Smooth muscle cell of the coronary artery (primary cell): ENCODE data around the gene UBQLNL. TPM values are rescaled to one million over a fixed set of nuclear protein-coding genes. Genes with fewer than 3 reads are reported as not detected.

Experiments
- total RNA-seq: library from RNA; depleted of rRNA; stranded (reverse); fragments of >200 nt; gene quantifications from 2 replicates; pipeline ENCODE4 v1.2.3, GENCODE V29; 2014; ENCODE audit warnings: low replicate concordance

UBQLNL gene
- total RNA-seq, result 0.08 and 0.12 TPM in 2 replicates

GRCh38 chr11:5516599-5516998 is at the start of gene UBQLNL:
Gene UBQLNL (minus strand): TSS chr11:5516699. CDS start chr11:5516441, 258 bp downstream.

GRCh38 chr11:5548440-5548839 is 31.9 kb upstream of the UBQLNL start, which contains the start of gene OR52H1:
Gene OR52H1 (minus strand): TSS chr11:5548540. CDS start chr11:5545505, 3,035 bp downstream.

GRCh38 chr11:5509803-5510202 is 6.7 kb downstream of the UBQLNL start, which contains the start of gene UBQLN3:
Gene UBQLN3 (minus strand): TSS chr11:5509957. CDS start chr11:5509558, 399 bp downstream.

GRCh38 chr11:5488385-5488784 is 28.1 kb downstream of the UBQLNL start, which contains the start of gene OR52D1:
Gene OR52D1 (plus strand): TSS chr11:5488685. CDS start chr11:5488707, 22 bp downstream.

Other genes starting within 250 kb of the UBQLNL start
- gene HBE1, start 246.8 kb downstream of the UBQLNL start, total RNA-seq, result not detected in 2 replicates
- not detected in 2 replicates for gene OR51B4, start 214.8 kb downstream of the UBQLNL start, total RNA-seq
- 0.12 TPM in 1 of 2 replicates, not detected in the other for gene OR51B2, start 192.4 kb downstream of the UBQLNL start, total RNA-seq
- 0.15 TPM in 1 of 2 replicates, not detected in the other for gene OR51B5, start 173.2 kb downstream of the UBQLNL start, total RNA-seq
- not detected in 2 replicates for gene OR51B6, start 165.2 kb downstream of the UBQLNL start, total RNA-seq
- not detected in 2 replicates for gene OR51M1, start 132.9 kb downstream of the UBQLNL start, total RNA-seq
- gene OR51Q1, start 94.6 kb downstream of the UBQLNL start, total RNA-seq, result not detected in 2 replicates
- gene OR51I1, start 75.2 kb downstream of the UBQLNL start, total RNA-seq, result not detected in 2 replicates
- gene OR51I2, start 67.4 kb downstream of the UBQLNL start, total RNA-seq, result not detected in 2 replicates
- not detected in 2 replicates for gene OR52D1, start 28.0 kb downstream of the UBQLNL start, total RNA-seq
- gene UBQLN3, start 6.7 kb downstream of the UBQLNL start, total RNA-seq, result 0.08 TPM in 1 of 2 replicates, not detected in the other
- 0.38 and 1.2 TPM in 2 replicates for gene OR52H1, start 31.8 kb upstream of the UBQLNL start, total RNA-seq
- not detected in 2 replicates for gene OR52B6, start 64.2 kb upstream of the UBQLNL start, total RNA-seq
- 2.1 and 3.6 TPM in 2 replicates for gene TRIM6, start 79.9 kb upstream of the UBQLNL start, total RNA-seq
- gene TRIM34, start 108.3 kb upstream of the UBQLNL start, total RNA-seq, result 9.2 and 11.8 TPM in 2 replicates
- 16.1 and 48.1 TPM in 2 replicates for gene TRIM5, start 168.4 kb upstream of the UBQLNL start, total RNA-seq
- gene TRIM22, start 173.1 kb upstream of the UBQLNL start, total RNA-seq, result 73.4 and 161 TPM in 2 replicates
- not detected in 2 replicates for gene OR56B1, start 219.7 kb upstream of the UBQLNL start, total RNA-seq
- gene OR52N4, start 237.5 kb upstream of the UBQLNL start, total RNA-seq, result not detected in 2 replicates